ENCODE results near the gene DNAJC7. TPM values are rescaled to one million over a fixed set of nuclear protein-coding genes. Genes with fewer than 3 reads are reported as not detected.

Gene DNAJC7
- total RNA-seq, 1 donor = 75.3 TPM

GRCh38 chr17:41959336-41960095 is 57.7 kb downstream of the DNAJC7 start:
- Histone ChIP-seq H3K36me3 (ENCODE audit: insufficient read depth, low read length) (no peaks in the 10 kb centered on the region), H3K27me3 (ENCODE audit: insufficient read depth, low read length) (no peaks in the 10 kb centered on the region), H3K4me3 (ENCODE audit: insufficient read depth, low read length) (peak overlapping the region; percentile 39), H3K4me2 (ENCODE audit: insufficient read depth, low read length) (peak overlapping the region; percentile 61), H3K27ac (ENCODE audit: low read depth, low read length) (peak overlapping the region; percentile 12), H3K9me3 (ENCODE audit: low read depth, low read length) (no peaks in the 10 kb centered on the region), H3K4me1 (ENCODE audit: insufficient read depth, low read length) (peaks cover 11% of the 10 kb centered on the region), H3K79me2 (ENCODE audit: insufficient read depth, low read length) (no peaks in the 10 kb centered on the region), H2AFZ (ENCODE audit: low read length) (peak overlapping the region; percentile 70), H4K20me1 (ENCODE audit: insufficient read depth, low read length) (no peaks in the 10 kb centered on the region)
- peak; percentile 54 for TF ChIP-seq CTCF (IDR thresholded peaks at IDR 0.05; ENCODE audit: extremely low read depth, low read depth, low read length)
- peak; percentile 89 for DNase-seq (ENCODE audit: insufficient read length, low spot score, missing footprints)

GRCh38 chr17:41959030-41959335 is 58.3 kb downstream of the DNAJC7 start:
- no peaks in the 10 kb centered on the region for H4K20me1 ChIP-seq (ENCODE audit: insufficient read depth, low read length)
- peak overlapping the region; percentile 61 for H3K4me2 ChIP-seq (ENCODE audit: insufficient read depth, low read length)
- H3K4me1 ChIP-seq (ENCODE audit: insufficient read depth, low read length) = peaks cover 11% of the 10 kb centered on the region
- DNase-seq (ENCODE audit: insufficient read length, low spot score, missing footprints) = no peak
- no peaks in the 10 kb centered on the region for H3K27me3 ChIP-seq (ENCODE audit: insufficient read depth, low read length)
- H2AFZ ChIP-seq (ENCODE audit: low read length) = peak overlapping the region; percentile 70
- H3K4me3 ChIP-seq (ENCODE audit: insufficient read depth, low read length) = no peak overlapping the region
- no peaks in the 10 kb centered on the region for H3K9me3 ChIP-seq (ENCODE audit: low read depth, low read length)
- no peaks in the 10 kb centered on the region for H3K36me3 ChIP-seq (ENCODE audit: insufficient read depth, low read length)
- H3K27ac ChIP-seq (ENCODE audit: low read depth, low read length) = peak overlapping the region; percentile 12
- H3K79me2 ChIP-seq (ENCODE audit: insufficient read depth, low read length) = no peaks in the 10 kb centered on the region
- no peak for TF ChIP-seq CTCF (IDR thresholded peaks at IDR 0.05; ENCODE audit: extremely low read depth, low read depth, low read length)

- H3K4me1 ChIP-seq (ENCODE audit: insufficient read depth, low read length) = peaks cover 11% of the 10 kb centered on the region
- H3K9me3 ChIP-seq (ENCODE audit: low read depth, low read length) = no peaks in the 10 kb centered on the region
- no peaks in the 10 kb centered on the region for H3K79me2 ChIP-seq (ENCODE audit: insufficient read depth, low read length)
- H2AFZ ChIP-seq (ENCODE audit: low read length) = no peak overlapping the region
- no peak overlapping the region for H3K4me2 ChIP-seq (ENCODE audit: insufficient read depth, low read length)
- no peak overlapping the region for H3K27ac ChIP-seq (ENCODE audit: low read depth, low read length)
- H3K4me3 ChIP-seq (ENCODE audit: insufficient read depth, low read length) = no peak overlapping the region
- no peak for TF ChIP-seq CTCF (IDR thresholded peaks at IDR 0.05; ENCODE audit: extremely low read depth, low read depth, low read length)
- no peaks in the 10 kb centered on the region for H3K36me3 ChIP-seq (ENCODE audit: insufficient read depth, low read length)
- no peaks in the 10 kb centered on the region for H4K20me1 ChIP-seq (ENCODE audit: insufficient read depth, low read length)
- H3K27me3 ChIP-seq (ENCODE audit: insufficient read depth, low read length) = no peaks in the 10 kb centered on the region
- DNase-seq (ENCODE audit: insufficient read length, low spot score, missing footprints) = no peak
Measured at GRCh38 chr17:41957869-41958439, 59.3 kb downstream of the DNAJC7 start.

GRCh38 chr17:41957031-41957868 is 60.0 kb downstream of the DNAJC7 start:
- no peak for TF ChIP-seq CTCF (IDR thresholded peaks at IDR 0.05; ENCODE audit: extremely low read depth, low read depth, low read length)
- H3K27ac ChIP-seq (ENCODE audit: low read depth, low read length) = no peak overlapping the region
- H3K36me3 ChIP-seq (ENCODE audit: insufficient read depth, low read length) = no peaks in the 10 kb centered on the region
- H4K20me1 ChIP-seq (ENCODE audit: insufficient read depth, low read length) = no peaks in the 10 kb centered on the region
- no peaks in the 10 kb centered on the region for H3K79me2 ChIP-seq (ENCODE audit: insufficient read depth, low read length)
- no peak overlapping the region for H3K4me2 ChIP-seq (ENCODE audit: insufficient read depth, low read length)
- no peaks in the 10 kb centered on the region for H3K27me3 ChIP-seq (ENCODE audit: insufficient read depth, low read length)
- H2AFZ ChIP-seq (ENCODE audit: low read length) = no peak overlapping the region
- peaks cover 11% of the 10 kb centered on the region for H3K4me1 ChIP-seq (ENCODE audit: insufficient read depth, low read length)
- no peak overlapping the region for H3K4me3 ChIP-seq (ENCODE audit: insufficient read depth, low read length)
- DNase-seq (ENCODE audit: insufficient read length, low spot score, missing footprints) = no peak
- no peaks in the 10 kb centered on the region for H3K9me3 ChIP-seq (ENCODE audit: low read depth, low read length)

Measured in osteoblast (primary cell).